ENCODE data around the gene PADI3. TPM values are rescaled to one million over a fixed set of nuclear protein-coding genes. Genes with fewer than 3 reads are reported as not detected.

The PADI3 gene
- total and polyA plus RNA-seq, 2 donors (not counting 1 experiment from before 2014, with no cell fraction given) = not detected

GRCh38 chr1:17250601-17251000, 1.7 kb downstream of the PADI3 start:
- Histone ChIP-seq H3K79me2 (ENCODE audit: control insufficient read depth, insufficient read depth, low read length) (no peaks in the 10 kb centered on the region), H3K4me1 (ENCODE audit: control insufficient read depth, extremely low read depth, insufficient read depth, low read length) (no peaks in the 10 kb centered on the region), H4K20me1 (ENCODE audit: control insufficient read depth, extremely low read depth, insufficient read depth, low read length) (no peaks in the 10 kb centered on the region), H3K9me3 (ENCODE audit: control insufficient read depth, insufficient read depth, low read depth, low read length) (no peaks in the 10 kb centered on the region), H3K27me3 (ENCODE audit: control insufficient read depth, insufficient read depth, low read length) (no peaks in the 10 kb centered on the region), H3K9ac (ENCODE audit: insufficient read depth, low read length) (no peak overlapping the region), H3K4me2 (ENCODE audit: extremely low read depth, insufficient read depth, low read length) (no peak overlapping the region), H2AFZ (ENCODE audit: low read length) (no peak overlapping the region), H3K4me3 (replicated peaks in 1 of 4; ENCODE audit: control extremely low read depth in 1 of 4, insufficient read depth in 1 of 4, low read depth in 3 of 4, low read length in 4 of 4) (no peak overlapping the region), H3K27ac (ENCODE audit: insufficient read depth, low read length) (no peak overlapping the region), H3K36me3 (ENCODE audit: control insufficient read depth, insufficient read depth, low read length) (no peaks in the 10 kb centered on the region)
- DNase-seq (ENCODE audit: low read depth in 2 of 2) = no peak
- no peak for TF ChIP-seq CTCF (conservative IDR thresholded peaks at IDR 0.05 in 1 of 2, IDR thresholded peaks at IDR 0.05 in 1 of 2; ENCODE audit: low read depth in 1 of 2, low read length in 2 of 2)
- no peak for TF ChIP-seq EZH2 (IDR thresholded peaks at IDR 0.05; ENCODE audit: low read length, missing control alignments)

- no peaks in the 10 kb centered on the region for H3K9me3 ChIP-seq (ENCODE audit: control insufficient read depth, insufficient read depth, low read depth, low read length)
- no peak for TF ChIP-seq CTCF (conservative IDR thresholded peaks at IDR 0.05 in 1 of 2, IDR thresholded peaks at IDR 0.05 in 1 of 2; ENCODE audit: low read depth in 1 of 2, low read length in 2 of 2)
- TF ChIP-seq EZH2 (IDR thresholded peaks at IDR 0.05; ENCODE audit: low read length, missing control alignments) = no peak
- no peak overlapping the region for H3K27ac ChIP-seq (ENCODE audit: insufficient read depth, low read length)
- H3K27me3 ChIP-seq (ENCODE audit: control insufficient read depth, insufficient read depth, low read length) = no peaks in the 10 kb centered on the region
- H3K9ac ChIP-seq (ENCODE audit: insufficient read depth, low read length) = no peak overlapping the region
- H2AFZ ChIP-seq (ENCODE audit: low read length) = no peak overlapping the region
- H3K4me2 ChIP-seq (ENCODE audit: extremely low read depth, insufficient read depth, low read length) = no peak overlapping the region
- H3K36me3 ChIP-seq (ENCODE audit: control insufficient read depth, insufficient read depth, low read length) = no peaks in the 10 kb centered on the region
- H3K4me3 ChIP-seq (replicated peaks in 1 of 4; ENCODE audit: control extremely low read depth in 1 of 4, insufficient read depth in 1 of 4, low read depth in 3 of 4, low read length in 4 of 4) = no peak overlapping the region
- H3K4me1 ChIP-seq (ENCODE audit: control insufficient read depth, extremely low read depth, insufficient read depth, low read length) = no peaks in the 10 kb centered on the region
- no peaks in the 10 kb centered on the region for H3K79me2 ChIP-seq (ENCODE audit: control insufficient read depth, insufficient read depth, low read length)
- no peak for DNase-seq (ENCODE audit: low read depth in 2 of 2)
- no peaks in the 10 kb centered on the region for H4K20me1 ChIP-seq (ENCODE audit: control insufficient read depth, extremely low read depth, insufficient read depth, low read length)
These were observed 2.3 kb downstream of the PADI3 start for GRCh38 chr1:17251246-17251645.

- no peaks in the 10 kb centered on the region for H3K4me1 ChIP-seq (ENCODE audit: control insufficient read depth, extremely low read depth, insufficient read depth, low read length)
- TF ChIP-seq CTCF (conservative IDR thresholded peaks at IDR 0.05 in 1 of 2, IDR thresholded peaks at IDR 0.05 in 1 of 2; ENCODE audit: low read depth in 1 of 2, low read length in 2 of 2) (no peak), EZH2 (IDR thresholded peaks at IDR 0.05; ENCODE audit: low read length, missing control alignments) (no peak)
- H3K9ac ChIP-seq (ENCODE audit: insufficient read depth, low read length) = no peak overlapping the region
- no peaks in the 10 kb centered on the region for H3K27me3 ChIP-seq (ENCODE audit: control insufficient read depth, insufficient read depth, low read length)
- H4K20me1 ChIP-seq (ENCODE audit: control insufficient read depth, extremely low read depth, insufficient read depth, low read length) = no peaks in the 10 kb centered on the region
- H3K79me2 ChIP-seq (ENCODE audit: control insufficient read depth, insufficient read depth, low read length) = no peaks in the 10 kb centered on the region
- H2AFZ ChIP-seq (ENCODE audit: low read length) = no peak overlapping the region
- H3K9me3 ChIP-seq (ENCODE audit: control insufficient read depth, insufficient read depth, low read depth, low read length) = no peaks in the 10 kb centered on the region
- H3K36me3 ChIP-seq (ENCODE audit: control insufficient read depth, insufficient read depth, low read length) = no peaks in the 10 kb centered on the region
- H3K27ac ChIP-seq (ENCODE audit: insufficient read depth, low read length) = no peak overlapping the region
- no peak overlapping the region for H3K4me3 ChIP-seq (replicated peaks in 1 of 4; ENCODE audit: control extremely low read depth in 1 of 4, insufficient read depth in 1 of 4, low read depth in 3 of 4, low read length in 4 of 4)
- DNase-seq (ENCODE audit: low read depth in 2 of 2) = peak; percentile 43 to 67
- no peak overlapping the region for H3K4me2 ChIP-seq (ENCODE audit: extremely low read depth, insufficient read depth, low read length)
These were observed 2.9 kb downstream of the PADI3 start for GRCh38 chr1:17251701-17252376.
